OCI-LY7 (cell line): ENCODE results near the gene DDA1.

ENCODE experiments used
- CTCF ChIP-seq: fragments of 200-600 bp; sonication (generic); conservative IDR thresholded peaks from 2 replicates; pipeline ENCODE4 v1.5.1; 2014; ENCODE audit warnings: mild to moderate bottlenecking, antibody characterized with exemption, low read length, moderate library complexity, mixed read lengths
- EZH2phosphoT487 ChIP-seq: fragments of 200-600 bp; sonication (generic); IDR thresholded peaks from 2 replicates; pipeline ENCODE4 v1.6.1; 2018; ENCODE audit warnings: low read depth, borderline replicate concordance, mild to moderate bottlenecking, mixed run types, antibody characterized with exemption, low read length, moderate library complexity, mixed read lengths

- TF ChIP-seq EZH2phosphoT487 (no peak), CTCF (no peak)
Measured at GRCh38 chr19:17323300-17323963, 14.1 kb downstream of the DDA1 start.
